Upper lobe of right lung (tissue), 1 donor: Measurements from ENCODE around the gene TEK. TPM values are rescaled to one million over a fixed set of nuclear protein-coding genes. Genes with fewer than 3 reads are reported as not detected.
A peak's percentile ranks its signal among the peaks of the same experiment; 100 is the strongest.

Experiments used
- ATAC-seq: fragments of 200-7000 bp; cut with Tn5 transposase; one replicate; pipeline ENCODE4 v1.9.1; 2020; ENCODE audit warnings: mild to moderate bottlenecking, moderate library complexity
- DNase-seq: peaks from one replicate; pipeline ENCODE4 v3.0.0-alpha.2; 2020
- H3K27ac ChIP-seq: fragments of 200-600 bp; one replicate; pipeline ENCODE4 v1.8.0; 2022
- H3K27me3 ChIP-seq: fragments of 200-600 bp; one replicate; pipeline ENCODE4 v1.8.0; 2022; ENCODE audit warnings: mild to moderate bottlenecking
- H3K36me3 ChIP-seq: fragments of 200-600 bp; one replicate; pipeline ENCODE4 v1.8.0; 2022
- H3K4me1 ChIP-seq: fragments of 200-600 bp; one replicate; pipeline ENCODE4 v1.8.0; 2022
- H3K4me3 ChIP-seq: fragments of 200-600 bp; one replicate; pipeline ENCODE4 v1.8.0; 2022; ENCODE audit warnings: mild to moderate bottlenecking
- H3K9me3 ChIP-seq: fragments of 200-600 bp; one replicate; pipeline ENCODE4 v1.8.0; 2022
- intact Hi-C: fragments of 100-400 bp; cut with DNase I; formaldehyde crosslinking; loops from one replicate; pipeline ENCODE4 v1.11.0; 2022
- total RNA-seq: library from RNA; stranded (reverse); fragmentation: NEBNext Ultra II Directional; extraction: Animal tissue kit (Norgen Biotek cat#: 25700); gene quantifications from one replicate; pipeline ENCODE4 v1.2.1, GENCODE V29; 2021
- TF ChIP-seq, protein P1 (sequence below): fragments of 200-600 bp; IDR thresholded peaks from one replicate; pipeline ENCODE4 v1.8.0; 2022; ENCODE audit warnings: antibody characterized with exemption
- donor health status: DM: no; HTN: yes; CAD: no; lungs with severe emphysema.

The TEK gene
- total RNA-seq, 1 donor from 2014 or later = 65.6 TPM

GRCh38 chr9:27154908-27155307 lies 45.9 kb downstream of the TEK start:
- no peaks in the 10 kb centered on the region for H3K36me3 ChIP-seq
- no peaks in the 10 kb centered on the region for H3K9me3 ChIP-seq
- no peaks in the 10 kb centered on the region for H3K27me3 ChIP-seq
- no peak overlapping the region for H3K27ac ChIP-seq
- TF ChIP-seq, protein P1, sequence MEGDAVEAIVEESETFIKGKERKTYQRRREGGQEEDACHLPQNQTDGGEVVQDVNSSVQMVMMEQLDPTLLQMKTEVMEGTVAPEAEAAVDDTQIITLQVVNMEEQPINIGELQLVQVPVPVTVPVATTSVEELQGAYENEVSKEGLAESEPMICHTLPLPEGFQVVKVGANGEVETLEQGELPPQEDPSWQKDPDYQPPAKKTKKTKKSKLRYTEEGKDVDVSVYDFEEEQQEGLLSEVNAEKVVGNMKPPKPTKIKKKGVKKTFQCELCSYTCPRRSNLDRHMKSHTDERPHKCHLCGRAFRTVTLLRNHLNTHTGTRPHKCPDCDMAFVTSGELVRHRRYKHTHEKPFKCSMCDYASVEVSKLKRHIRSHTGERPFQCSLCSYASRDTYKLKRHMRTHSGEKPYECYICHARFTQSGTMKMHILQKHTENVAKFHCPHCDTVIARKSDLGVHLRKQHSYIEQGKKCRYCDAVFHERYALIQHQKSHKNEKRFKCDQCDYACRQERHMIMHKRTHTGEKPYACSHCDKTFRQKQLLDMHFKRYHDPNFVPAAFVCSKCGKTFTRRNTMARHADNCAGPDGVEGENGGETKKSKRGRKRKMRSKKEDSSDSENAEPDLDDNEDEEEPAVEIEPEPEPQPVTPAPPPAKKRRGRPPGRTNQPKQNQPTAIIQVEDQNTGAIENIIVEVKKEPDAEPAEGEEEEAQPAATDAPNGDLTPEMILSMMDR = no peak
- DNase-seq (no peak), ATAC-seq (peak; percentile 92)
- H3K4me3 ChIP-seq = no peak overlapping the region
- intact Hi-C loops = no loop called here
- H3K4me1 ChIP-seq = peaks cover 28% of the 10 kb centered on the region

DNA sequence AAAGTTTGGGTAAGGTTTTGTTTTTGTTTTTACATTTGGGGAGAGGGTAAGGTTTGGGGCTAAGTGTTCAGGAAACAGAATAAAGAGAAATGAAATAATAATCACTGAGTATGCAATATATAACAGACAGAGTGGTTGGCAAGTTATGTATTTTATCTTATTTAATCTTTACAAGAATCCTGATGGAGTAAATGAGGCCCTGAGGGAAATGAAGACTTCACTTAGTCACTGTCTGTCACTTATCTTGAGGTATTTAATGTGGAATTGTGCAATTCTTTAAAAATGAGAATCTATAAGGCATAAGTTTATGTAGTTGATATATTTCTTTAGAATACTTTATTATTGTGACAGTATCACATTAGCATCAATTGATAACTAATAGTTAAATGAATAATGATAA lies 48.1 kb downstream of the TEK start:
- DNase-seq (no peak), ATAC-seq (no peak)
- TF ChIP-seq, protein P1 = no peak
- Histone ChIP-seq H3K4me1 (peaks cover 10% of the 10 kb centered on the region), H3K9me3 (no peaks in the 10 kb centered on the region), H3K27me3 (no peaks in the 10 kb centered on the region), H3K27ac (no peak overlapping the region), H3K4me3 (no peak overlapping the region), H3K36me3 (no peaks in the 10 kb centered on the region)
- intact Hi-C loops = no loop called here

- Histone ChIP-seq H3K4me1 (peaks cover 7% of the 10 kb centered on the region), H3K27me3 (no peaks in the 10 kb centered on the region), H3K27ac (no peak overlapping the region), H3K36me3 (no peaks in the 10 kb centered on the region), H3K4me3 (no peak overlapping the region), H3K9me3 (no peaks in the 10 kb centered on the region)
- TF ChIP-seq, protein P1 = no peak
- ATAC-seq (no peak), DNase-seq (no peak)
- intact Hi-C loops = no loop called here
Measured at GRCh38 chr9:27157736-27158135, 48.7 kb downstream of the TEK start.

- no peak overlapping the region for H3K27ac ChIP-seq
- no peaks in the 10 kb centered on the region for H3K27me3 ChIP-seq
- ATAC-seq = no peak
- TF ChIP-seq, protein P1 = no peak
- no peak overlapping the region for H3K4me3 ChIP-seq
- no peaks in the 10 kb centered on the region for H3K36me3 ChIP-seq
- intact Hi-C loops = no loop called here
- no peaks in the 10 kb centered on the region for H3K4me1 ChIP-seq
- no peak for DNase-seq
- H3K9me3 ChIP-seq = no peaks in the 10 kb centered on the region
Measured at GRCh38 chr9:27160636-27161035, 51.6 kb downstream of the TEK start.

DNA sequence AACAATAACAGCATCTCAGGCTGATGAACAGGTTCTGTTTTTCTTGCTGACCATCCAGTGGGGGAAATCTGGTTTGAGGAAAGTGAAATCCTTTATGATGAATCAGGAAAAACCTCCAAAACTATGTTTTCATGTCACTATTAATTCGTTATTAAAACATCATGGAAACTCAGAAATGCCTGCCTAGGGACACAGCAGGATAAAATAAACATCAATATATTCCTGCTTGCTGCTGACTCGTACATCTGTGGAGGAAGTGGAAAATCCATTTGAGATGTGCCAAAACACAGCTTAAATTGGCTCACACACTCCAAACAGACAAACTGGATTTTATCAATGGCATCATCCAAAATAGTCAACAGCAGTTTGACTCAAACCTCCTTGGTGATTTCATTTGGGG lies 53.0 kb downstream of the TEK start:
- intact Hi-C loops = no loop called here
- Histone ChIP-seq H3K27ac (no peak overlapping the region), H3K36me3 (no peaks in the 10 kb centered on the region), H3K27me3 (no peaks in the 10 kb centered on the region), H3K9me3 (no peaks in the 10 kb centered on the region), H3K4me3 (no peak overlapping the region), H3K4me1 (no peaks in the 10 kb centered on the region)
- ATAC-seq (no peak), DNase-seq (no peak)
- TF ChIP-seq, protein P1 = no peak

DNA sequence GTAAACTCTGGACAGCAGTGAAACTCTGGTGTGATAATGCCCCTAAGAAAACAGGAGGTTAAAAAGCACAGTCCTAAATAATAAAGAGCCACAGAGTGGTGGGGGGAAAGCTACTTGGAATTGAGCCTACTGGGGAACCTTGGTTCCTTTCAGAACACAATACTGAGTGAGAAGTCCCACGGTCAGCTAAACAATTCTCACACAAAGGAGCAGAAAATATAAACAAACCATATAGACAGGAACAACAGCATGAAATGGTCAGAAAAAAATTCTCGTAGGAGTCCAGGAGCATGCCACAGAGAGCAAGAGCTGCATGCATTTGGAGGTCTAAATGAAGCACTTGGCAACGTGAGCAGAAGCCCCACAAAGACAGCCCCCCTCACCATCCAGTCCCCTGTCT lies 56.0 kb downstream of the TEK start:
- Histone ChIP-seq H3K36me3 (no peaks in the 10 kb centered on the region), H3K27ac (no peak overlapping the region), H3K9me3 (no peaks in the 10 kb centered on the region), H3K4me3 (no peak overlapping the region), H3K4me1 (no peaks in the 10 kb centered on the region), H3K27me3 (no peaks in the 10 kb centered on the region)
- TF ChIP-seq, protein P1 = no peak
- ATAC-seq (no peak), DNase-seq (no peak)
- intact Hi-C loops = no loop called here
